Suprapubic skin (tissue), 4 donors: ENCODE results near the gene POLR1E. TPM values are rescaled to one million over a fixed set of nuclear protein-coding genes. Genes with fewer than 3 reads are reported as not detected.

Source experiments
- DNase-seq, 2 donors: peaks; one replicate each; pipeline ENCODE4 v3.0.0-alpha.2; 2019; ENCODE audit warnings: low spot score in 2 of 2
- H3K27ac ChIP-seq: fragments of 200-600 bp; sonication (generic); one replicate; pipeline ENCODE4 v1.5.1; 2019
- H3K27me3 ChIP-seq: fragments of 200-600 bp; sonication (generic); one replicate; pipeline ENCODE4 v1.5.1; 2019
- H3K36me3 ChIP-seq: fragments of 200-600 bp; sonication (generic); one replicate; pipeline ENCODE4 v1.5.1; 2019
- H3K4me1 ChIP-seq: fragments of 200-600 bp; sonication (generic); one replicate; pipeline ENCODE4 v1.5.1; 2019
- H3K4me3 ChIP-seq: fragments of 200-600 bp; sonication (generic); one replicate; pipeline ENCODE4 v1.5.1; 2019; ENCODE audit warnings: mild to moderate bottlenecking
- H3K9me3 ChIP-seq: fragments of 200-600 bp; sonication (generic); one replicate; pipeline ENCODE4 v1.5.1; 2019
- CTCF ChIP-seq, 2 donors: fragments of 200-600 bp in 1 of 2; fragments of 450-650 bp in 1 of 2; sonication (generic) in 1 of 2; IDR thresholded peaks; one replicate each; pipeline ENCODE4 v1.5.1; 2016 to 2019; ENCODE audit warnings: antibody characterized with exemption in 2 of 2, mild to moderate bottlenecking in 1 of 2, moderate library complexity in 1 of 2
- EP300 ChIP-seq: sonication (generic); formaldehyde crosslinking; IDR thresholded peaks from one replicate; pipeline ENCODE4 v1.6.1; 2017; ENCODE audit warnings: antibody characterized with exemption
- POLR2A ChIP-seq, 2 donors: fragments of 450-650 bp; IDR thresholded peaks; one replicate each; pipeline ENCODE4 v1.6.1; 2017; ENCODE audit warnings: antibody characterized with exemption in 2 of 2, mild to moderate bottlenecking in 2 of 2, moderate library complexity in 2 of 2
- POLR2AphosphoS5 ChIP-seq, 3 donors: sonication (generic); formaldehyde crosslinking; IDR thresholded peaks; one replicate each; pipeline ENCODE4 v1.6.1; 2017; ENCODE audit warnings: antibody characterized with exemption in 3 of 3
- WGBS: methylation state at CpG from one replicate; pipeline ENCODE4 v1.1.5; 2018; 5-methylcytosine and 5-hydroxymethylcytosine counted together
- total RNA-seq, 4 donors: library from RNA; depleted of rRNA; stranded (reverse); fragments of >200 nt; gene quantifications; one replicate each; pipeline ENCODE4 v1.1.0, GENCODE V29; 2016

Gene POLR1E
- total RNA-seq, 4 donors from 2014 or later, result 15.7 to 26.3 (median 24.0) TPM

- Histone ChIP-seq H3K36me3 (no peaks in the 10 kb centered on the region), H3K4me1 (no peaks in the 10 kb centered on the region), H3K4me3 (no peak overlapping the region), H3K27me3 (no peaks in the 10 kb centered on the region), H3K9me3 (no peaks in the 10 kb centered on the region), H3K27ac (no peak overlapping the region)
- no peak for DNase-seq
- TF ChIP-seq CTCF (IDR thresholded peaks at IDR 0.05), result no peak
- TF ChIP-seq POLR2AphosphoS5 (IDR thresholded peaks at IDR 0.05), result no peak
- TF ChIP-seq EP300, result no peak
- no peak for TF ChIP-seq POLR2A (IDR thresholded peaks at IDR 0.05)
- WGBS, result 99% methylated on average over 2 of the region's 2 CpGs
Measured at GRCh38 chr9:37551888-37552287, 66.1 kb downstream of the POLR1E start.

Other genes with a start within 250 kb of the POLR1E start
- 100 to 1,000 TPM; 132 to 156 (median 141) TPM for gene GRHPR, start 63.3 kb upstream of the POLR1E start, total RNA-seq
- gene ZBTB5, start 20.5 kb upstream of the POLR1E start, total RNA-seq, result 10 to 100 TPM; 18.0 to 24.7 (median 23.5) TPM
- 1 to 10 TPM; 2.7 to 4.7 (median 3.2) TPM for gene FBXO10, start 90.4 kb downstream of the POLR1E start, total RNA-seq
- 10 to 100 TPM; 44.3 to 82.1 (median 76.0) TPM for gene TOMM5, start 106.6 kb downstream of the POLR1E start, total RNA-seq
- 10 to 100 TPM in 3 of 4 donors, 1 to 10 TPM in 1; 7.9 to 15.4 (median 11.2) TPM for gene FRMPD1, start 165.0 kb downstream of the POLR1E start, total RNA-seq